WTC11 (cell line): ENCODE results near the gene SMC3. TPM values are rescaled to one million over a fixed set of nuclear protein-coding genes. Genes with fewer than 3 reads are reported as not detected.

Experiments
- ATAC-seq: fragments of 200-7000 bp; cut with Tn5 transposase; 2 replicates; pipeline ENCODE4 v1.10.0; 2021; ENCODE audit warnings: mild to moderate bottlenecking, moderate library complexity
- CTCF ChIA-PET: fragments of 300-600 bp; sonication (Branson Sonifier 250); formaldehyde crosslinking; loops from one replicate; lab custom pipeline; 2021; ENCODE audit warnings: antibody characterized with exemption; lab: Charles Lee
- POLR2A ChIA-PET: fragments of 350-600 bp; sonication (Branson Sonifier 250); formaldehyde crosslinking; loops from one replicate; lab custom pipeline; 2021; ENCODE audit warnings: antibody characterized with exemption; lab: Charles Lee
- DNase-seq: peaks from one replicate; pipeline ENCODE4 v3.0.0; 2021; ENCODE audit warnings: low spot score
- H3K27ac Mint-ChIP-seq: 2 replicates; pipeline ENCODE4 v1.8.0; 2021; ENCODE audit warnings: mixed read lengths
- H3K27me3 Mint-ChIP-seq: 2 replicates; pipeline ENCODE4 v1.8.0; 2021; ENCODE audit warnings: low read depth, mild to moderate bottlenecking, moderate library complexity, mixed read lengths
- H3K36me3 Mint-ChIP-seq: 2 replicates; pipeline ENCODE4 v1.8.0; 2021; ENCODE audit warnings: mixed read lengths
- H3K4me1 Mint-ChIP-seq: 2 replicates; pipeline ENCODE4 v1.8.0; 2022; ENCODE audit warnings: mixed read lengths
- H3K4me3 Mint-ChIP-seq: 2 replicates; pipeline ENCODE4 v1.8.0; 2021; ENCODE audit warnings: mild to moderate bottlenecking, moderate library complexity, mixed read lengths
- H3K9me3 Mint-ChIP-seq: 2 replicates; pipeline ENCODE4 v1.8.0; 2021; ENCODE audit warnings: mixed read lengths
- AR ChIP-seq: fragments of 250-450 bp; sonication (Bioruptor Pico); IDR thresholded peaks from 2 replicates; pipeline ENCODE4 v1.9.0; 2021; ENCODE audit warnings: mild to moderate bottlenecking
- CBFB ChIP-seq: sonication (generic); formaldehyde crosslinking; IDR thresholded peaks from 2 replicates; pipeline ENCODE4 v1.8.1; 2022; ENCODE audit warnings: mild to moderate bottlenecking, low read depth, missing genetic modification reagents
- CREM ChIP-seq: sonication (generic); formaldehyde crosslinking; IDR thresholded peaks from 2 replicates; pipeline ENCODE4 v1.8.1; 2022; ENCODE audit warnings: mild to moderate bottlenecking, missing genetic modification reagents, moderate library complexity
- GABPB1 ChIP-seq: sonication (generic); formaldehyde crosslinking; IDR thresholded peaks from 2 replicates; pipeline ENCODE4 v1.8.1; 2023; ENCODE audit warnings: mild to moderate bottlenecking, missing genetic modification reagents
- IRF2 ChIP-seq: sonication (generic); formaldehyde crosslinking; IDR thresholded peaks from 2 replicates; pipeline ENCODE4 v1.8.0; 2022; ENCODE audit warnings: low read depth, missing genetic modification reagents, borderline replicate concordance
- JUN ChIP-seq: sonication (generic); formaldehyde crosslinking; IDR thresholded peaks from 2 replicates; pipeline ENCODE4 v1.8.0; 2023; ENCODE audit warnings: mild to moderate bottlenecking, missing genetic modification reagents
- NFYB ChIP-seq: sonication (generic); formaldehyde crosslinking; conservative IDR thresholded peaks from 2 replicates; pipeline ENCODE4 v1.8.0; 2022; ENCODE audit warnings: low read depth, missing genetic modification reagents
- NR3C1 ChIP-seq: sonication (generic); formaldehyde crosslinking; conservative IDR thresholded peaks from 2 replicates; pipeline ENCODE4 v1.8.1; 2023; ENCODE audit warnings: low read depth, mild to moderate bottlenecking, missing genetic modification reagents
- PRDM15 ChIP-seq: sonication (generic); formaldehyde crosslinking; IDR thresholded peaks from 2 replicates; pipeline ENCODE4 v1.8.0; 2022; ENCODE audit warnings: missing genetic modification reagents
- PREB ChIP-seq: sonication (generic); formaldehyde crosslinking; IDR thresholded peaks from 2 replicates; pipeline ENCODE4 v1.8.1; 2022; ENCODE audit warnings: mild to moderate bottlenecking, missing genetic modification reagents, moderate library complexity, borderline replicate concordance
- RELA ChIP-seq: sonication (generic); formaldehyde crosslinking; IDR thresholded peaks from 2 replicates; pipeline ENCODE4 v1.8.1; 2022; ENCODE audit warnings: missing genetic modification reagents, mild to moderate bottlenecking, borderline replicate concordance
- SMAD3 ChIP-seq: sonication (generic); formaldehyde crosslinking; IDR thresholded peaks from 2 replicates; pipeline ENCODE4 v1.8.0; 2022; ENCODE audit warnings: missing genetic modification reagents, mild to moderate bottlenecking, borderline replicate concordance
- SMAD4 ChIP-seq: sonication (generic); formaldehyde crosslinking; IDR thresholded peaks from 2 replicates; pipeline ENCODE4 v1.8.0; 2022; ENCODE audit warnings: mild to moderate bottlenecking, missing genetic modification reagents
- STAT6 ChIP-seq: sonication (generic); formaldehyde crosslinking; conservative IDR thresholded peaks from 2 replicates; pipeline ENCODE4 v1.8.1; 2023; ENCODE audit warnings: mild to moderate bottlenecking, low read depth, missing genetic modification reagents, moderate library complexity
- TEAD4 ChIP-seq: sonication (generic); formaldehyde crosslinking; IDR thresholded peaks from 2 replicates; pipeline ENCODE4 v1.8.0; 2022; ENCODE audit warnings: mild to moderate bottlenecking, missing genetic modification reagents
- ZNF121 ChIP-seq: sonication (generic); formaldehyde crosslinking; IDR thresholded peaks from 2 replicates; pipeline ENCODE4 v1.8.0; 2023; ENCODE audit warnings: missing genetic modification reagents
- ZNF138 ChIP-seq: sonication (generic); formaldehyde crosslinking; conservative IDR thresholded peaks from 2 replicates; pipeline ENCODE4 v1.8.1; 2022; ENCODE audit warnings: mild to moderate bottlenecking, moderate library complexity, missing genetic modification reagents
- total RNA-seq: library from RNA; stranded (reverse); gene quantifications from 3 replicates; pipeline ENCODE4 v1.2.3, GENCODE V29; 2021
- TF ChIP-seq, protein P1 (sequence below): sonication (generic); formaldehyde crosslinking; IDR thresholded peaks from 2 replicates; pipeline ENCODE4 v1.8.1; 2023; ENCODE audit warnings: mild to moderate bottlenecking, moderate library complexity, missing genetic modification reagents
- TF ChIP-seq, protein P2 (sequence below): sonication (generic); formaldehyde crosslinking; IDR thresholded peaks from 2 replicates; pipeline ENCODE4 v1.8.0; 2022; ENCODE audit warnings: mild to moderate bottlenecking, missing genetic modification reagents
- TF ChIP-seq, protein P3 (sequence below): sonication (generic); formaldehyde crosslinking; IDR thresholded peaks from 2 replicates; pipeline ENCODE4 v1.8.0; 2023; ENCODE audit warnings: missing genetic modification reagents

The SMC3 gene
- total RNA-seq, 1 experiment from 2014 or later = 71.0 TPM

GRCh38 chr10:110523736-110524135 is 43.8 kb upstream of the SMC3 start:
- TF ChIP-seq ZNF138 (CRISPR knock-in tag) = no peak
- TF ChIP-seq NR3C1 (CRISPR knock-in tag) = no peak
- no peak for TF ChIP-seq GABPB1 (CRISPR knock-in tag)
- no peak for TF ChIP-seq SMAD3 (CRISPR knock-in tag)
- no peak for TF ChIP-seq RELA (CRISPR knock-in tag)
- TF ChIP-seq TEAD4 = no peak
- TF ChIP-seq IRF2 (CRISPR knock-in tag) = no peak
- TF ChIP-seq STAT6 (CRISPR knock-in tag) = no peak
- no peak for TF ChIP-seq SMAD4 (CRISPR knock-in tag)
- TF ChIP-seq, protein P1, sequence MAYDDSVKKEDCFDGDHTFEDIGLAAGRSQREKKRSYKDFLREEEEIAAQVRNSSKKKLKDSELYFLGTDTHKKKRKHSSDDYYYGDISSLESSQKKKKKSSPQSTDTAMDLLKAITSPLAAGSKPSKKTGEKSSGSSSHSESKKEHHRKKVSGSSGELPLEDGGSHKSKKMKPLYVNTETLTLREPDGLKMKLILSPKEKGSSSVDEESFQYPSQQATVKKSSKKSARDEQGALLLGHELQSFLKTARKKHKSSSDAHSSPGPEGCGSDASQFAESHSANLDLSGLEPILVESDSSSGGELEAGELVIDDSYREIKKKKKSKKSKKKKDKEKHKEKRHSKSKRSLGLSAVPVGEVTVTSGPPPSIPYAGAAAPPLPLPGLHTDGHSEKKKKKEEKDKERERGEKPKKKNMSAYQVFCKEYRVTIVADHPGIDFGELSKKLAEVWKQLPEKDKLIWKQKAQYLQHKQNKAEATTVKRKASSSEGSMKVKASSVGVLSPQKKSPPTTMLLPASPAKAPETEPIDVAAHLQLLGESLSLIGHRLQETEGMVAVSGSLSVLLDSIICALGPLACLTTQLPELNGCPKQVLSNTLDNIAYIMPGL (CRISPR knock-in tag) = no peak
- TF ChIP-seq AR = no peak
- TF ChIP-seq PRDM15 = no peak
- no peak for TF ChIP-seq NFYB (CRISPR knock-in tag)
- no peak for TF ChIP-seq JUN (CRISPR knock-in tag)
- no peak for TF ChIP-seq PREB
- TF ChIP-seq ZNF121 (CRISPR knock-in tag) = no peak
- TF ChIP-seq, protein P2, sequence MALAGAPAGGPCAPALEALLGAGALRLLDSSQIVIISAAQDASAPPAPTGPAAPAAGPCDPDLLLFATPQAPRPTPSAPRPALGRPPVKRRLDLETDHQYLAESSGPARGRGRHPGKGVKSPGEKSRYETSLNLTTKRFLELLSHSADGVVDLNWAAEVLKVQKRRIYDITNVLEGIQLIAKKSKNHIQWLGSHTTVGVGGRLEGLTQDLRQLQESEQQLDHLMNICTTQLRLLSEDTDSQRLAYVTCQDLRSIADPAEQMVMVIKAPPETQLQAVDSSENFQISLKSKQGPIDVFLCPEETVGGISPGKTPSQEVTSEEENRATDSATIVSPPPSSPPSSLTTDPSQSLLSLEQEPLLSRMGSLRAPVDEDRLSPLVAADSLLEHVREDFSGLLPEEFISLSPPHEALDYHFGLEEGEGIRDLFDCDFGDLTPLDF (CRISPR knock-in tag) = no peak
- no peak for TF ChIP-seq CBFB (CRISPR knock-in tag)
- TF ChIP-seq, protein P3, sequence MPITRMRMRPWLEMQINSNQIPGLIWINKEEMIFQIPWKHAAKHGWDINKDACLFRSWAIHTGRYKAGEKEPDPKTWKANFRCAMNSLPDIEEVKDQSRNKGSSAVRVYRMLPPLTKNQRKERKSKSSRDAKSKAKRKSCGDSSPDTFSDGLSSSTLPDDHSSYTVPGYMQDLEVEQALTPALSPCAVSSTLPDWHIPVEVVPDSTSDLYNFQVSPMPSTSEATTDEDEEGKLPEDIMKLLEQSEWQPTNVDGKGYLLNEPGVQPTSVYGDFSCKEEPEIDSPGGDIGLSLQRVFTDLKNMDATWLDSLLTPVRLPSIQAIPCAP = no peak
- no peak for TF ChIP-seq CREM
- Mint-ChIP-seq H3K9me3 (no peaks in the 10 kb centered on the region), H3K4me1 (peaks cover 38% of the 10 kb centered on the region), H3K36me3 (no peaks in the 10 kb centered on the region), H3K27me3 (no peaks in the 10 kb centered on the region), H3K27ac (peak overlapping the region; percentile 3; the same call in 1 of the 2 replicates), H3K4me3 (no peak overlapping the region)
- ATAC-seq (0 out of 2 replicates have a peak, but pooled peaks have one; percentile 19), DNase-seq (no peak)
- CTCF ChIA-PET = no interaction called here
- POLR2A ChIA-PET = interaction anchor here (0.6 kb wide), 1 partner anchor 177 kb away, joined by 3 read pairs; no protein-coding TSS in a partner anchor
